H1 (cell line): ENCODE results near the gene ATG4C. TPM values are rescaled to one million over a fixed set of nuclear protein-coding genes. Genes with fewer than 3 reads are reported as not detected.

Experiments used
- NRF1 ChIP-seq: IDR thresholded peaks from 2 replicates; pipeline ENCODE4 v1.6.1; 2011; ENCODE audit warnings: mild to moderate bottlenecking, low read depth, low read length, improper control_type of control experiment
- polyA plus RNA-seq, 7 experiments: library from polyadenylated mRNA; depleted of rRNA in 3 of 7; stranded (reverse) in 5 of 7; unstranded in 2 of 7; fragments of >200 nt in 5 of 7; fragments of 200-250 nt in 2 of 7; gene quantifications; 1 replicate in 5 of 7; 2 replicates in 1 of 7; 4 replicates in 1 of 7; pipeline versions ENCODE4 v1.2.1 to v1.2.3, GENCODE V29; 2011 to 2013; ENCODE audit warnings: missing spikeins in 2 of 7, mixed read lengths in 2 of 7
- total RNA-seq: library from RNA; stranded (reverse); fragmentation: NEBNext Ultra II Directional; extraction: Animal tissue kit (Norgen Biotek cat#: 25700); gene quantifications from 2 replicates; pipeline ENCODE4 v1.2.1, GENCODE V29; 2021

ATG4C gene
- total and polyA plus RNA-seq, 2 of the 8 experiments (the other 6 are each of a cell fraction or from before 2014, with no cell fraction given) = 5.1 to 22.2 TPM

- TF ChIP-seq NRF1 = no peak
Observed at GRCh38 chr1:62875676-62876075, 91.7 kb downstream of the ATG4C start (continued).
